SK-N-SH (cell line): Measurements from ENCODE around the gene CHST13.

Source experiments
- RFX5 ChIP-seq: IDR thresholded peaks from 2 replicates; pipeline ENCODE4 v1.6.1; 2012; ENCODE audit warnings: mild to moderate bottlenecking, improper control_type of control experiment, low read length
- TAF1 ChIP-seq: IDR thresholded peaks from 2 replicates; pipeline ENCODE4 v1.6.1; 2012; ENCODE audit warnings: low read depth, mild to moderate bottlenecking, low read length, moderate library complexity, borderline replicate concordance
- TF ChIP-seq, protein P1 (sequence below): fragments of 200-600 bp; sonication (generic); IDR thresholded peaks from 2 replicates; pipeline ENCODE4 v1.6.1; 2017; ENCODE audit warnings: antibody characterized with exemption, mild to moderate bottlenecking, moderate library complexity

- no peak for TF ChIP-seq RFX5
- no peak for TF ChIP-seq TAF1
- TF ChIP-seq, protein P1, sequence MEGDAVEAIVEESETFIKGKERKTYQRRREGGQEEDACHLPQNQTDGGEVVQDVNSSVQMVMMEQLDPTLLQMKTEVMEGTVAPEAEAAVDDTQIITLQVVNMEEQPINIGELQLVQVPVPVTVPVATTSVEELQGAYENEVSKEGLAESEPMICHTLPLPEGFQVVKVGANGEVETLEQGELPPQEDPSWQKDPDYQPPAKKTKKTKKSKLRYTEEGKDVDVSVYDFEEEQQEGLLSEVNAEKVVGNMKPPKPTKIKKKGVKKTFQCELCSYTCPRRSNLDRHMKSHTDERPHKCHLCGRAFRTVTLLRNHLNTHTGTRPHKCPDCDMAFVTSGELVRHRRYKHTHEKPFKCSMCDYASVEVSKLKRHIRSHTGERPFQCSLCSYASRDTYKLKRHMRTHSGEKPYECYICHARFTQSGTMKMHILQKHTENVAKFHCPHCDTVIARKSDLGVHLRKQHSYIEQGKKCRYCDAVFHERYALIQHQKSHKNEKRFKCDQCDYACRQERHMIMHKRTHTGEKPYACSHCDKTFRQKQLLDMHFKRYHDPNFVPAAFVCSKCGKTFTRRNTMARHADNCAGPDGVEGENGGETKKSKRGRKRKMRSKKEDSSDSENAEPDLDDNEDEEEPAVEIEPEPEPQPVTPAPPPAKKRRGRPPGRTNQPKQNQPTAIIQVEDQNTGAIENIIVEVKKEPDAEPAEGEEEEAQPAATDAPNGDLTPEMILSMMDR = no peak
Measured at GRCh38 chr3:126557761-126558160, 33.8 kb downstream of the CHST13 start.
